ENCODE results near the gene ALDH7A1. TPM values are rescaled to one million over a fixed set of nuclear protein-coding genes. Genes with fewer than 3 reads are reported as not detected.

ALDH7A1 gene
- total RNA-seq, 6 experiments from 2014 or later = 81.1 to 99.9 (median 90.6) TPM

GRCh38 chr5:126595486-126596083 is 566 bp upstream of the ALDH7A1 start:
- Mint-ChIP-seq H3K4me1 (ENCODE audit: low read depth) (peaks cover 52% of the 10 kb centered on the region), H3K36me3 (ENCODE audit: low read depth) (peaks cover 13% of the 10 kb centered on the region), H3K9me3 (no peaks in the 10 kb centered on the region), H3K27ac (peak overlapping the region; percentile 85), H3K27me3 (ENCODE audit: insufficient read depth) (0 out of 2 replicates have a peak, but pooled peaks cover 2% of the 10 kb centered on the region), H3K4me3 (peak overlapping the region; percentile 90)
- TF ChIP-seq, protein P1, sequence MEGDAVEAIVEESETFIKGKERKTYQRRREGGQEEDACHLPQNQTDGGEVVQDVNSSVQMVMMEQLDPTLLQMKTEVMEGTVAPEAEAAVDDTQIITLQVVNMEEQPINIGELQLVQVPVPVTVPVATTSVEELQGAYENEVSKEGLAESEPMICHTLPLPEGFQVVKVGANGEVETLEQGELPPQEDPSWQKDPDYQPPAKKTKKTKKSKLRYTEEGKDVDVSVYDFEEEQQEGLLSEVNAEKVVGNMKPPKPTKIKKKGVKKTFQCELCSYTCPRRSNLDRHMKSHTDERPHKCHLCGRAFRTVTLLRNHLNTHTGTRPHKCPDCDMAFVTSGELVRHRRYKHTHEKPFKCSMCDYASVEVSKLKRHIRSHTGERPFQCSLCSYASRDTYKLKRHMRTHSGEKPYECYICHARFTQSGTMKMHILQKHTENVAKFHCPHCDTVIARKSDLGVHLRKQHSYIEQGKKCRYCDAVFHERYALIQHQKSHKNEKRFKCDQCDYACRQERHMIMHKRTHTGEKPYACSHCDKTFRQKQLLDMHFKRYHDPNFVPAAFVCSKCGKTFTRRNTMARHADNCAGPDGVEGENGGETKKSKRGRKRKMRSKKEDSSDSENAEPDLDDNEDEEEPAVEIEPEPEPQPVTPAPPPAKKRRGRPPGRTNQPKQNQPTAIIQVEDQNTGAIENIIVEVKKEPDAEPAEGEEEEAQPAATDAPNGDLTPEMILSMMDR (IDR thresholded peaks at IDR 0.05) = 0 out of 2 replicates have a peak, but pooled peaks have one; percentile 3
- no peak for DNase-seq

- 0 out of 2 replicates have a peak, but pooled peaks cover 2% of the 10 kb centered on the region for H3K27me3 Mint-ChIP-seq (ENCODE audit: insufficient read depth)
- H3K36me3 Mint-ChIP-seq (ENCODE audit: low read depth) = peaks cover 13% of the 10 kb centered on the region
- no peak overlapping the region for H3K4me3 Mint-ChIP-seq
- peaks cover 35% of the 10 kb centered on the region for H3K4me1 Mint-ChIP-seq (ENCODE audit: low read depth)
- no peaks in the 10 kb centered on the region for H3K9me3 Mint-ChIP-seq
- no peak overlapping the region for H3K27ac Mint-ChIP-seq
- DNase-seq = no peak
- TF ChIP-seq, protein P1 (IDR thresholded peaks at IDR 0.05) = no peak
These were observed 3.5 kb downstream of the ALDH7A1 start for GRCh38 chr5:126591549-126591948.

DNA sequence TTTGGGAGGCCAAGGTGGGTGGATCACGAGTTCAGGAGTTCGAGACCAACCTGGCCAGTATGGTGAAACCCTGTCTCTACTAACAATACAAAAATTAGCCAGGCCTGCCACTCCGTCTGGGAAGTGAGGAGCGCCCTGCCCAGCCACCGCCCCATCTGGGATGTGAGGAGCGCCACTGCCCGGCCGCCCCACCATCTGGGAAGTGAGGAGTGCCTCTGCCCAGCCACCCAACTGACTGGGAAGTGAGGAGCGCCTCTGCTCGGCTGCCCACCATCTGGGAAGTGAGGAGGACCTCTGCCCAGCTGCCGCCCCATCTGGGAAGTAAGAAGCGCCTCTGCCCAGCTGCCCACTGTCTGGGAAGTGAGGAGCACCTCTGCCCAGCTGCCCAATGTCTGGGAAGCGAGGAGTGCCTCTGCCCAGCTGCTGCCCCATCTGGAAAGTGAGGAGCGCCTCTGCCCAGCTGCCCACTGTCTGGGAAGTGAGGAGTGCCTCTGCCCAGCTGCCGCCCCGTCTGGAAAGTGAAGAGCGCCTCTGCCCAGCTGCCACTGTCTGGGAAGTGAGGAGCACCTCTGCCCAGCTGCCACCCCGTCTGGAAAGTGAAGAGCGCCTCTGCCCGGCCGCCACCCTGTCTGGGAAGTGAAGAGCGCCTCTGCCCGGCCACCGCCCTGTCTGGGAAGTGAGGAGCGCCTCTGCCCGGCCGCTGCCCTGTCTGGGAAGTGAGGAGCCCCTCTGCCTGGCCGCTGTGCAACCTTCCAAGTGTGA is 5.3 kb downstream of the ALDH7A1 start:
- Mint-ChIP-seq H3K4me1 (ENCODE audit: low read depth) (peaks cover 26% of the 10 kb centered on the region), H3K27ac (no peak overlapping the region), H3K9me3 (no peaks in the 10 kb centered on the region), H3K27me3 (ENCODE audit: insufficient read depth) (no peaks in the 10 kb centered on the region), H3K36me3 (ENCODE audit: low read depth) (peaks cover 13% of the 10 kb centered on the region), H3K4me3 (no peak overlapping the region)
- TF ChIP-seq, protein P1 (IDR thresholded peaks at IDR 0.05) = no peak
- no peak for DNase-seq

- no peaks in the 10 kb centered on the region for H3K27me3 Mint-ChIP-seq (ENCODE audit: insufficient read depth)
- no peak overlapping the region for H3K27ac Mint-ChIP-seq
- H3K9me3 Mint-ChIP-seq = no peaks in the 10 kb centered on the region
- DNase-seq = no peak
- H3K36me3 Mint-ChIP-seq (ENCODE audit: low read depth) = peaks cover 16% of the 10 kb centered on the region
- TF ChIP-seq, protein P1 (IDR thresholded peaks at IDR 0.05) = no peak
- peaks cover 10% of the 10 kb centered on the region for H3K4me1 Mint-ChIP-seq (ENCODE audit: low read depth)
- H3K4me3 Mint-ChIP-seq = no peak overlapping the region
These were observed 7.2 kb downstream of the ALDH7A1 start for GRCh38 chr5:126587551-126588390.

DNA sequence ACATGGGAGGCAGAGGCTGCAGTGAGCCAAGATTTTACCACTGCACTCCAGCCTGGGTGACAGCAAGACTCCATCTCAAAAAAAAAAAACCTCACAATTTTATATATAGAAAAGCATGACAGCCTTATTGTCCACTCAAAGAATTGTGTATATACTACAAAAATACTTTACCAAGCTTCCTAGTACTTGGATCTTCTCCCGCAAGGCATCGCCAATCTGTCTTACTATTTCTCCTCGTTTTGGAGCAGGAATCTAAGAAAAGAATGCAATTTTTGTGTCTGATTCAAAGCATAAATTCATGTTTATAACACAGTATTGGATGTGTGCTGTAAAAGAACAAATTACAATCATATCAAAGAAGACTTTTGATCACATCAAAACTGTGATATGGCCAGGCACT is 11.3 kb downstream of the ALDH7A1 start:
- TF ChIP-seq, protein P1 (IDR thresholded peaks at IDR 0.05) = no peak
- Mint-ChIP-seq H3K9me3 (no peaks in the 10 kb centered on the region), H3K4me1 (ENCODE audit: low read depth) (no peaks in the 10 kb centered on the region), H3K27ac (no peak overlapping the region), H3K36me3 (ENCODE audit: low read depth) (peaks cover 20% of the 10 kb centered on the region), H3K27me3 (ENCODE audit: insufficient read depth) (no peaks in the 10 kb centered on the region), H3K4me3 (no peak overlapping the region)
- no peak for DNase-seq

Data from HFFc6 (cell line).